HepG2 (cell line): Measurements from ENCODE around the gene SIX3. TPM values are rescaled to one million over a fixed set of nuclear protein-coding genes. Genes with fewer than 3 reads are reported as not detected.

Experiments
- AGO2 ChIP-seq: fragments of 200-400 bp; formaldehyde crosslinking; optimal IDR thresholded peaks from 2 replicates; pipeline ENCODE3; 2017; ENCODE audit warnings: mild to moderate bottlenecking, low read depth, low read length, moderate library complexity
- CC2D1A ChIP-seq: sonication (generic); formaldehyde crosslinking; IDR thresholded peaks from 2 replicates; pipeline ENCODE4 v1.8.1; 2023; ENCODE audit warnings: mild to moderate bottlenecking, missing genetic modification reagents
- FOXO4 ChIP-seq: sonication (generic); formaldehyde crosslinking; conservative IDR thresholded peaks from 2 replicates; pipeline ENCODE4 v1.8.1; 2023; ENCODE audit warnings: missing genetic modification reagents
- HOMEZ ChIP-seq: IDR thresholded peaks from 2 replicates; pipeline ENCODE4 v1.6.1; 2016; ENCODE audit warnings: low read depth
- JUNB ChIP-seq: sonication (generic); formaldehyde crosslinking; IDR thresholded peaks from 2 replicates; pipeline ENCODE4 v1.8.0; 2022; ENCODE audit warnings: missing genetic modification reagents, mild to moderate bottlenecking, borderline replicate concordance
- NCOA5 ChIP-seq: sonication (generic); formaldehyde crosslinking; IDR thresholded peaks from 2 replicates; pipeline ENCODE4 v1.4.0; 2020; ENCODE audit warnings: missing genetic modification reagents
- NONO ChIP-seq, 2 experiments: fragments of 450-650 bp in 1 of 2; sonication (generic) in 1 of 2; formaldehyde crosslinking in 1 of 2; IDR thresholded peaks in 1 of 2; conservative IDR thresholded peaks in 1 of 2; 2 replicates each; pipeline versions ENCODE4 v1.6.1 to v1.8.0; 2017 to 2022; ENCODE audit warnings: mild to moderate bottlenecking in 1 of 2, missing genetic modification reagents in 1 of 2, moderate library complexity in 1 of 2
- PTBP1 ChIP-seq: fragments of 200-400 bp; formaldehyde crosslinking; IDR thresholded peaks from 2 replicates; pipeline ENCODE4 v1.6.1; 2018; ENCODE audit warnings: low read length, low read depth; ENCODE audit not compliant: poor library complexity, severe bottlenecking
- RBAK ChIP-seq: sonication (generic); formaldehyde crosslinking; IDR thresholded peaks from 2 replicates; pipeline ENCODE4 v1.5.1; 2020; ENCODE audit warnings: mild to moderate bottlenecking, missing genetic modification reagents
- REPIN1 ChIP-seq: sonication (generic); formaldehyde crosslinking; IDR thresholded peaks from 2 replicates; pipeline ENCODE4 v1.8.0; 2022; ENCODE audit warnings: missing genetic modification reagents, low read depth, mild to moderate bottlenecking, borderline replicate concordance
- RFX3 ChIP-seq: IDR thresholded peaks from 2 replicates; pipeline ENCODE4 v1.6.1; 2016; ENCODE audit warnings: missing biosample characterization, missing genetic modification reagents
- SRSF4 ChIP-seq: fragments of 200-400 bp; formaldehyde crosslinking; IDR thresholded peaks from one replicate; pipeline ENCODE4 v1.6.1; 2018; ENCODE audit warnings: mild to moderate bottlenecking, low read depth, low read length, moderate library complexity; ENCODE audit not compliant: poor library complexity, severe bottlenecking
- TCF12 ChIP-seq, 2 experiments: fragments of 450-650 bp in 1 of 2; sonication (generic) in 1 of 2; formaldehyde crosslinking in 1 of 2; IDR thresholded peaks; 2 replicates each; pipeline versions ENCODE4 v1.6.1 to v1.8.0; 2017 to 2022; ENCODE audit warnings: antibody characterized with exemption in 1 of 2, mild to moderate bottlenecking in 1 of 2, missing genetic modification reagents in 1 of 2, moderate library complexity in 1 of 2
- TRIM22 ChIP-seq: fragments of 450-650 bp; IDR thresholded peaks from 2 replicates; pipeline ENCODE4 v1.6.1; 2017
- USF2 ChIP-seq, 2 experiments: sonication (generic) in 1 of 2; formaldehyde crosslinking in 1 of 2; IDR thresholded peaks; 2 replicates each; pipeline versions ENCODE4 v1.5.1 to v1.6.1; 2011 to 2020; ENCODE audit warnings: borderline replicate concordance in 1 of 2, low read depth in 1 of 2, low read length in 1 of 2, mild to moderate bottlenecking in 1 of 2, missing genetic modification reagents in 1 of 2, moderate library complexity in 1 of 2
- ZNF12 ChIP-seq: sonication (generic); formaldehyde crosslinking; IDR thresholded peaks from 2 replicates; pipeline ENCODE4 v1.5.0; 2020; ENCODE audit warnings: missing genetic modification reagents
- ZNF225 ChIP-seq: sonication (generic); formaldehyde crosslinking; IDR thresholded peaks from 2 replicates; pipeline ENCODE4 v1.4.0; 2020; ENCODE audit warnings: mild to moderate bottlenecking, missing genetic modification reagents
- ZNF282 ChIP-seq: fragments of 450-650 bp; IDR thresholded peaks from 2 replicates; pipeline ENCODE4 v1.6.1; 2018; ENCODE audit not compliant: partially characterized antibody
- ZNF326 ChIP-seq: sonication (generic); formaldehyde crosslinking; IDR thresholded peaks from 2 replicates; pipeline ENCODE4 v1.4.0; 2020; ENCODE audit warnings: missing genetic modification reagents, borderline replicate concordance
- ZNF446 ChIP-seq: sonication (generic); formaldehyde crosslinking; IDR thresholded peaks from 2 replicates; pipeline ENCODE4 v1.5.0; 2020; ENCODE audit warnings: mild to moderate bottlenecking, missing genetic modification reagents
- ZNF567 ChIP-seq: sonication (generic); formaldehyde crosslinking; IDR thresholded peaks from 2 replicates; pipeline ENCODE4 v1.8.1; 2023; ENCODE audit warnings: mild to moderate bottlenecking, missing genetic modification reagents, borderline replicate concordance
- ZNF616 ChIP-seq: sonication (generic); formaldehyde crosslinking; IDR thresholded peaks from 2 replicates; pipeline ENCODE4 v1.5.0; 2020; ENCODE audit warnings: low read depth, mild to moderate bottlenecking, missing genetic modification reagents
- polyA plus RNA-seq, 8 experiments: library from polyadenylated mRNA; depleted of rRNA in 3 of 8; stranded (reverse) in 7 of 8; unstranded in 1 of 8; fragments of >200 nt; fragmentation: Illumina TruSeq in 4 of 8; extraction: Trizol in 4 of 8; gene quantifications; 2 replicates each; pipeline versions ENCODE4 v1.2.1 to v1.2.3, GENCODE V29; 2011 to 2016; ENCODE audit warnings: low read depth in 4 of 8, missing spikeins in 1 of 8, mixed read lengths in 1 of 8; ENCODE audit not compliant: insufficient read depth in 1 of 8
- total RNA-seq, 5 experiments: library from RNA; depleted of rRNA; stranded (reverse); fragments of >200 nt; fragmentation: Illumina TruSeq; extraction: Trizol; gene quantifications; 2 replicates each; pipeline ENCODE4 v1.2.3, GENCODE V29; 2016; ENCODE audit warnings: low read depth in 1 of 5

Gene SIX3
- total and polyA plus RNA-seq, 2 of the 13 experiments (the other 11 are each of a cell fraction or from before 2014, with no cell fraction given), result not detected

GRCh38 chr2:44952143-44952805 lies 10.8 kb downstream of the SIX3 start (continued):
- no peak for TF ChIP-seq USF2 (IDR thresholded peaks at IDR 0.05; ENCODE audit: low read depth, low read length)
- no peak for TF ChIP-seq USF2 (CRISPR knock-in tag; IDR thresholded peaks at IDR 0.05; ENCODE audit: borderline replicate concordance)
- no peak for TF ChIP-seq ZNF446 (CRISPR knock-in tag)
- no peak for TF ChIP-seq ZNF282
- no peak for TF ChIP-seq TCF12 (IDR thresholded peaks at IDR 0.05)
- no peak for TF ChIP-seq TCF12 (CRISPR knock-in tag; IDR thresholded peaks at IDR 0.05)
- TF ChIP-seq RBAK (CRISPR knock-in tag), result no peak
- no peak for TF ChIP-seq TRIM22
- TF ChIP-seq ZNF326, result no peak
- TF ChIP-seq HOMEZ (CRISPR knock-in tag), result no peak
- TF ChIP-seq FOXO4 (CRISPR knock-in tag), result no peak
- no peak for TF ChIP-seq AGO2
- TF ChIP-seq JUNB (CRISPR knock-in tag), result no peak
- no peak for TF ChIP-seq CC2D1A (CRISPR knock-in tag)
- no peak for TF ChIP-seq NCOA5 (CRISPR knock-in tag)
- no peak for TF ChIP-seq PTBP1
- TF ChIP-seq ZNF12, result no peak
- no peak for TF ChIP-seq ZNF225 (CRISPR knock-in tag)
- TF ChIP-seq ZNF616 (CRISPR knock-in tag), result 0 out of 2 replicates have a peak, but pooled peaks have one; percentile 26
- TF ChIP-seq NONO (IDR thresholded peaks at IDR 0.05), result no peak
- no peak for TF ChIP-seq NONO (CRISPR knock-in tag; conservative IDR thresholded peaks at IDR 0.05)
- TF ChIP-seq SRSF4, result no peak
- no peak for TF ChIP-seq RFX3 (CRISPR knock-in tag)
- TF ChIP-seq REPIN1 (CRISPR knock-in tag), result 0 out of 2 replicates have a peak, but pooled peaks have one; percentile 71
- no peak for TF ChIP-seq ZNF567
